GM11168 (cell line): ENCODE measurements around the gene IQCK.
"Not testable (repeated sequence)": the region's sequence is repeated elsewhere in the genome, so short reads cannot be mapped to it uniquely, and the experiment has no call there.

ENCODE experiments used
- in situ Hi-C: fragments of 300-500 bp; cut with MboI; formaldehyde crosslinking; loops from one replicate; pipeline ENCODE4 v1.12.0; 2022; ENCODE audit warnings: low sequenced_read_pairs; ENCODE audit not compliant: unreplicated experiment

Gene IQCK, protein sequence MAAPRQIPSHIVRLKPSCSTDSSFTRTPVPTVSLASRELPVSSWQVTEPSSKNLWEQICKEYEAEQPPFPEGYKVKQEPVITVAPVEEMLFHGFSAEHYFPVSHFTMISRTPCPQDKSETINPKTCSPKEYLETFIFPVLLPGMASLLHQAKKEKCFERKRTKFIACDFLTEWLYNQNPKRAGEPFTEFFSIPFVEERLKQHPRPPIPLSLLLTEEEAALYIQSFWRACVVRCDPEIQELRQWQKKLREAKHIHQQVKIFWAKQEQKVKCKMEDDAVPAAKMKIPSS

DNA sequence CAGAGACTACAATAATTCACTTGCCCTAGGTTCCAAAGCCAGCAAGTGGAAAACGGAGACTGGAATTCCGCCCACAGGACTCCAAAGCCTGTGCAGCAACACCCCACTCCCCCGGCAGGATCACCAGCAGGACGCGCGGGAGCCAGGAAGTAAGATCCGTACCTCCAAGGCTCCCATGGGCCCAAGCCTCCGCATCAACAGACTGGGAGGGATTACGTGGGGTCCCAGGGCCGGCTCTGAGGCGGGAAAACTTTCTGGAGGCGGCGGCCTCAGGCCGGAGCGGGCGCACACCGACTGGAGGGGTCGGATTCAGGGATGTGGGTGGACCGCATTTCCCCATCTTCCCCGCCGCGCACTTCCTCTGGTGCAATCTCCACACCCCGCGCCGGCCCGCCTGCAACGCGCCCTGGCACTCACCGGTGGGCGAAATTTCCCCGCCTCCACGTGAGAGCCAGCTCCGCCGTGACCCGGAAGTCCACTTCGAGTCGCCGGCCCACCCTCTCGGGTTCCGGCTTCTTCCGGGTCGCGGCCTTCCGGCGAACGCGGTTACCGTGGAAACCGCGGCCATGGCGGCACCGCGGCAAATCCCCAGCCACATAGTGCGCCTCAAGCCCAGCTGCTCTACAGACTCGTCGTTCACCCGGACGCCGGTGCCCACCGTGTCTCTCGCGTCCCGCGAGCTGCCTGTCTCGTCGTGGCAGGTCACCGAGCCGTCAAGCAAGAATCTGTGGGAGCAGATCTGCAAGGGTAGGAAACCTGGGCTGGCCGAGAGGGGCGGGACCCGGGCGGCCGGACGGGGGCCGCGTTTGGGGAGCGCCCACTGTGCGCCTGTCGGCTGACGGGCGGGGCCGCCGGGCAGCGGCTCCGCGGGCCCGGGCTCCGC lies at the start of gene IQCK, which contains the start of gene KNOP1:
TSS of gene IQCK (plus strand) at position 531 of the 883 bp plus-strand sequence. CDS start at position 567, 36 bp downstream.
TSS of gene KNOP1 (minus strand) at position 487 of the 883 bp plus-strand sequence. CDS start 3,192 bp downstream, outside the sequence.
- in situ Hi-C loops, result no loop called here

DNA sequence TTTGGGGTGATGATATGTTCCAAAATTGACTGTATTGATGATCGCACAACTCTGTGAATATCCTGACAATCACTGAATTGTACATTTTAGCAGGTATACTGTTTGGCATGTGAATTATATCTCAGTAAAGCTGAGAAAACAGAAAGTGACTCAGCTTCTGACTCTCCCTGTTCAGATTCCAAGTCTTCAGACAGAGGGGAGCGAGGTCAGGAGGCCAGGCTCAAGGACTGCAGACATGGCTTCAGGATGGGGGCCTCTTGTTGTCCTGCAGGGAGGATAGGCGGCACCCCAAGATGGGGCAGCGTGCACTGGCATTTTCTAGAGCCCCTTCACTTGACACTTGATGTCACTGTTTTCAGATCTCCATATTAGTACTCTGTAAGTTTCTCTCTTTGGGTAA lies 45.7 kb upstream of the IQCK start:
- in situ Hi-C loops, result no loop called here

DNA sequence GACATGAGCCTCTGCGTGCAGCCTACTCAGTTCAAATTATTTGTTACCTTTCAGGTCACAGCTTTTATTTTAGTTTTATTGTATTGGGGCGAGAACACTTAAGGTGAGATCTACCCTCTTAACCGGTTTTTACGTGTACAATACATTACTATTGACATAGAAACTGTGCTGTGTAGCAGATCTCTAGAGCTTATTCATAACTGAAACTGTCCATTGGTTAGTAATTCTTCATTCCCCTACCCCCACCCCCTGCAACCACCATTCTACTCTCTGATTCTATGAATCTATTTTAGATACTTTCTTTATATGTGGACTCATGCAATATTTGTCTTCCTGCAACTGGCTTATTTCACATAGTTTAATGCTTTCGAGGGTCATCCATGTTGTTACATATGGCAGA lies 43.6 kb upstream of the IQCK start:
- in situ Hi-C loops, result no loop called here

DNA sequence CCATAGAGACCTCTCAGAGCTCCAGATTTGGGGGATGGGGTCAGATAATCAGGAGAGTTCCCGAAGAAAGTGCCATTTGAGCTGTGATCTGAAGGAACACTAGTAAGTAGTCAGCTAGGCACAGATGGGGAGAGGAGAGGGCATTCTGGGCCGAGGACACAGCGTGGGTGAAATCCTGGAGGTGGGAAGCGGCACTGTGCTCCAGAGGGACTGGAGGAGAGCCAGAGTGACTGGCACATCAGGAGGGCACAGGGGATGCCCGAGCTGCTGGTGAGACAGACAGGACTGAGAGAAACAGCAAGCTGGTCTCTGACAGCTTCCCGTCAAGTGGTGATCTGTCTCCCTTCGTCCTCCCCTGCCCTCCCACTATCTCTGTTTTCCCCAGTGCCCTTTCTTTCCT lies 40.7 kb upstream of the IQCK start:
- in situ Hi-C loops, result no loop called here

DNA sequence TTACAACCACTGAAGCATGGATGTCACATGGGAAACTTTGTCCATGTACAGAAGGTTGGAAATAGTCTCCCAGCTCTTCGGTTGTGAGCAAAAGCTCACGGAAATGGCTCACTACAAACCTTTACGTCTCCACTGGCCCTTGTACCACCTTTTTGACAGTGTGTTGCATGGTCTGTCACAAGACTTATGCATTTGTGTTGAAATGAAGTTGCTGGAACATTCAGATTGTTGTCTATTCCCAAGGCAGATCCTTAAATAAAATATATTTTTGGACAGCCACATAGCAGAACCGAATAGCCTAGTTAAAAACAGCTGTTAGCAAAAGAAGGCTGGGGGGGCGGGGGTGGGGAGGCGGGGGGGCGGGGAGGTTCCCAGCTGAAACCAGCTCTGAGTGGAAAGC lies 39.3 kb upstream of the IQCK start:
- in situ Hi-C loops, result no loop called here

DNA sequence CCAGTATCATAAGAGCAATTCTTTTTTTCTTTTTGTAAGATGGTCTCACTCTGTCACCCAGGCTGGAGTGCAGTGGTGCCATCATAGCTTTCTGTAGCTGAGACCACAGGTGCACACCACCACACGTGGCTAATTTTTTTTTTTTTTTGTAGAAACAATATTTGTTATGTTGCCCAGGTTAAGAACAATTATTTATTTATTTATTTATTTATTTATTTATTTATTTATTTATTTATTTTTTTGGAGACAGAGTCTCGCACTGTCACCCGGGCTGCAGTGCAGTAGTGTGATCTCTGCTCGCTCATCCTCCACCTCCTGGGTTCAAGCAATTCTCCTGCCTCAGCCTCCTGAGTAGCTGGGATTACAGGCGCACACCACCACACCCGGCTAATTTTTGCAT lies 38.8 kb upstream of the IQCK start:
- in situ Hi-C loops, result not testable (repeated sequence)

DNA sequence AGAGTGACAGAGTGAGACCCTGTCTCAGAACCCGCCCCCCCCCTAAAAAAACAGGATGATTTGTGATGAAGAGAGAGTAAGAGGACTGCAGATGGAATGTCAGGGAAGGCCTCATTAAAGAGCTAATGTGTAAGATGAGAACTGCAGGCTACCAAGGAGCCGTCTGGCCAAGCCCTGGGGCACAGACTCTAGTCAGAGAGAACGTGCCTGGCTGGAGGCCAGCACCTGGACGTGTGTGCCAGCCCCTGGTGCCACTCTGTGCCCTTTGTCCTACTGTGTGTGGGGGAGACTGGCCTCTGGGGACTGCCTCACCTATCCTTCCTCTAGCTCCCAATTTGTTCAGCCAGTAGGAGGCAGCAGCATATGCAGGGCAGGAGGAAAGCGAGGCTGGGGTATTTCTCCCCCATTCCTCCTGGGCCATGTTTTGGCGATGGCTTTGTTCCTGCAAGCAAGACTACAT lies 37.2 kb upstream of the IQCK start:
- in situ Hi-C loops, result no loop called here

DNA sequence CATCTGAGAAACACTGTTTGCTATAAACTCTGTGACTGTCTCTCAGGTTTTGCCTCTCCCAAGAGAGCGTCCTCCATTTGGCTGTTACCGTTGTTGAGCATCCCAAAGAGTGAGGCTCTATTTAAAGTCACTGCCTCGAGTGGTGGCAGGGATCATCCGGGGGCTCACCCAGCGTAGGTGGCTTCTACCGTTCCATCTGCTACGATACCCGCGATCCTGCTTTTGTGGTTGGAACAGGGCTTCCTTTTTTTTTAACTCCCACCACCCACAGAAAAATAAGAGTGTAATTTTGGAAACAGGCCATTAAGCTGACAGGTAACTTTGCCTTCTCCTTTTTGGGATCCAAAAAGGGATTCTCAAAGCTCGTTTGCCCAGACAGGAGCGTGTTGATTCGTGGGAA lies 36.4 kb upstream of the IQCK start:
- in situ Hi-C loops, result no loop called here

DNA sequence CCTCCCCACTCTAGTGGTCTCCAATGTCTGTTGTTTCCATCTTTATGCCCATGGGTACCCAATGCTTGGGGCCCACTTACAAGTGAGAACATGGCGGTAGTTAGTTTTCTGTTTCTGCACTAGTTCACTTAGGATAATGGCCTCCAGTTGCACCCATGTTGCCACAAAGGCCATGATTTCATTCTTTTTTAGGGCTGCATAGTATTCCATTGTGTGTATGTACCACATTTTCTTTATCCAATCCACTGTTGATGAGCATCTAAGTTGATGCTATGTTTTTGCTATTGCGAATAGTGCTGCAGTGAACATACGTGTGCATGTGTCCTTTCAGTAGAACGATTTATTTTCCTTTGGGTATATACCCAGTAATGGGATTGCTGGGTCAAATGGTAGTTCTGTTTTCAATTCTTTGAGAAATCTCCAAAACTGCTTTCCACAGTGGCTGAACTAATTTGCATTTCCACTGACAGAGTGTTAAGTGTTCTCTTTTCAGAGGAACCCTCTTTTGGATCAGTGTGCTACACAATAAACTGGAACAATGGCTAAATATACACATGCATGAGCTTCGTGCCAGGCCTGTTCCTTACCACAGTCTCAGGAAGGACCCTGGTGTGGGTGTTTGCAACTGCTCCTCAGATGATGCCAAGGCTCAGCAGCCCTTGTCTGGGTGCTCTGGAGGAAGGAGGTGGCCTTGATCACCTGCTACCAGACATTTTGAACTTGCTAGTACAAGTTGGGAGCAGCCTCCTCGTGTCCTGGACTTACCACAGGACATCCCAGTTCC lies 34.4 kb upstream of the IQCK start:
- in situ Hi-C loops, result no loop called here

DNA sequence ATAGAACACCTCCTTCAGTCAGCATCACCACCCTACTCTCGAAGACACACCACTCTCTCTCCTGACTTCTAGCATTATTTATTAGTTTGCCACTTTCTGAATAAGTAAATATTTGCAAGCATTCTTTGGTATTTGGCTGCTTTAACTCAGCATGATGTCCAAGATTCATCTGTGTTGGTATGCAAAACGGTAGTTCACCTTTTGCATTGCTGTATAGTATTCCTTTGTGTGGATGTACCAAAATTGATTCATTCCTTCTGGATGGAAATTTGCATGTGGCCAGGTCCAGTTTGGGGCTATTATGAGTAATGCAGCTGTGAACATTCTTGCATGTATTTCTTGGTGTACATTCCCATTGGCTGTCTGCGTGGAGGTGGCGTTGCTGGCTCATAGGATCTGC lies 32.9 kb upstream of the IQCK start:
- in situ Hi-C loops, result no loop called here

DNA sequence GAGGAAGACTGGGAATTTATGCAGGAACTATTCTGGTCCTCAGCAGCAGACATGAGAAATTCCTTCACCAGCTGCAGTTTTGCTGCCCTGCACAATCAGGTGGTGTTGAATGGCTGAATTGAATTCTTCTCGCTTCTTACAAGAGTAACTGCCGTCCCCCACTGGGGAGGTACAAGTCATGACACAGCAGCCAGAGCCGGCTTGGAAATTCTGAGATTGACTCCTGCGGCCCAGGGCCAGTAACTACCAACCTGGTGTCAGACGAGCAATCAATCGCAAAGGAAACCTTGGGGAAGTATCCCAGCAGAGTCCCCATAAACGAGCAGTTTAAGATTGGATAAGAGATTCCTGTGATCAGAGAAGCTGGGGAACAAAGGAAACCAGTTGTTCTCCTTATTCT lies 30.8 kb upstream of the IQCK start:
- in situ Hi-C loops, result no loop called here

DNA sequence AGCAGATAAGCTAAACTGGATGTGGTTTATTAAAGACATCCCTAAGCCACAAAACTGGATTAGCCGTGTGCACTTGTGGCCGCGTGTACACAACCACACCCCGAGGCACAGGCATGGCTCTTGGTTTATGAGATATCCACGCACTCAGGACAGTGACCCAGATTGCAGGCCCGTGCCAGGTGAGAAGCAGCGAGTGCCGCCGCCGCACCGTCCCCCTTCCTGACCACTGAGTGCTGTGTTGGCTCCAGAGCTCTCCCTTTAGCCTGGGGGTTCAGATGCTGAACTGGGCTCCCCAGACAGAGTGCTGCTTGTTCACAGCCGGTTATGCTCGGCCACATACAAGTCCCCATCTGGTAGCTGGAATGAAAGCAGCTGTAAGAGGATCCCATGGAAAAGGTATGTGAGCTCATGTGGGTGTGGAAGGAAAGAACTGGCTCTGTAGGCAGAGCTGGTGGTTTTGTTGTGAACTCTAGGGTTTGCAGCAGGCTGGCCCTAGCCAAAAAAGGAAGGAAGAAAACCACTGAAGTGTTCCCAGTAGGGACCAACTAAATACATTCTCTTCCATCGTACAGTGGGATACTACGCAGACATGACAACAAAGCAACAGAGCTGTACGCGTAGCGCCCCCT lies 29.6 kb upstream of the IQCK start:
- in situ Hi-C loops, result no loop called here

DNA sequence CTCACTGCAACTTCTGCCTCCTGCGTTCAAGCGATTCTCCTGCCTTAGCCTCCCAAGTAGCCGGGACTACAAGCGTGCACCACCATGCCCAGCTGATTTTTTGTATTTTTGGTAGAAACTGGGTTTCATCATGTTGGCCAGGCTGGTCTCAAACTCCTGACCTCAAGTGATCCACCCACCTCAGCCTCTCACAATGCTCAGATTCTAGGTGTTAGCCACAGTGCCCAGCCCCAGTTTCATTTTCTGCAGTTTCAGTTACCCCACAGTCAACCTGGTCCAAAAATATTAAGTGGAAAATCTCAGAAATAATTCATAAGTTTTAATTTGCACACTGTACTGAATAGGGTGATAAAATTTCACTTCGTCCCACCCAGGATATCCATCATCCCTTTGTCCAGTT lies 28.7 kb upstream of the IQCK start:
- in situ Hi-C loops, result no loop called here

DNA sequence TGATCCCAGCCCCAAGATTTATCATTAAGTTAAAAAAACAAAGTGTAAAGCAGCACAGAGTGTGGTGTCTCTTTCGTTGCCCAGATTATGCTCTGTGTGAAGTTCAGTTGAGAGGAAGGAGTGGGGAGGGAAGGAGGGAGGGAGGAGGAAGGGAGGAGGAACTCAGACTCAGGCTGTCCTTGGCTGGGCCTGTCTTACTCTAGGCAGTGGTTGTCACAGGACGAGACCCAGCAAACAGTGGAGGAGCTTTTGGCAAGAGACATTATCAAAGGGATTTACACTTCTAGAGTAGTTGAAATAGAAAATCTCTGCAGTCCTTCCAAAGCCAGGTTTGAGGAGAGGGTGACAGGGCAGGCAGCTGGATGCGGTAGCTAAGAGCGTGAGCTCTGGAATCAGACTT lies 27.9 kb upstream of the IQCK start:
- in situ Hi-C loops, result no loop called here

DNA sequence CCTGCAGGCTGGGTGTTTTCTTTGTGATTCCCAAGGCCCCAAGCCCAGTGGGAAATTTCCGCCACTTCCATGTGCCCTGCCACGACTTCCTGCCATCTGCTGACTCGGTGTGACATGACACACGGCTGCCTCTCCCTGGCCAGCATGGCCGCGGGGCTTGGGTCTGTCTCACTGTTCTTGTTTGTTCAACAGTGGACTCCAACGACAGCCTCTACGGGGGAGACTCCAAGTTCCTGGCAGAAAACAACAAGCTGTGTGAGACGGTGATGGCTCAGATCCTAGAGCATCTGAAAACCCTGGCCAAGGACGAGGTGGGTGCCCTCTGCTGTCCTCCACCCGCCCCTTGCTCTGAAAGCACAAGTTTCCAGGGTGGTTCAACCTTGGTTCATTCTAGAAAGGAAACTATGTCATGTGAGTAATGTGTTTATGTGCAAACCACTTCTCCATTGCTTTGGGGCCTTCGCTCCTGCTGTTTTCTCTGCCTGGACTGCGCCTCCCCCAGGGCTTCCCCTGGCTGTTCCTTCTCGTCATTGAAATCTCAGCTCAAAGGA lies 26.8 kb upstream of the IQCK start:
- in situ Hi-C loops, result no loop called here

DNA sequence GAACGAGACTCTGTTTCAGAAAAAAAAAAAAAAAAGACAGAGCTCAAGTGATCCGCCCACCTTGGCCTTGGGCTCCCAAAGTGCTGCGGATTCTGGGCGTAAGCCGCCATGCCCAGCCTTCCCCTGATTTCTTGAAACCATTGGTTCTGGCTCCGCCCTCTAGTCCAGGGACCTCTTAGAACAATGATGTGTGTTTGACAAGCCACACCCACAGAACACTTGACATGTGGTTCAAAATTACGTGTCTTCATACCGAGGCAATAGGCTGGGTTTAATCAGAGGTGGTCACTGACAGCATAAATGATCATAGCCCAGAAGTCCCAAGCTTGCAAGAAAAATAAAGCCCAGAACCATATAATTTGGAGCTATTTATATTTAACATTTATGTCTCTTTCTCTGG lies 23.1 kb upstream of the IQCK start:
- in situ Hi-C loops, result no loop called here

DNA sequence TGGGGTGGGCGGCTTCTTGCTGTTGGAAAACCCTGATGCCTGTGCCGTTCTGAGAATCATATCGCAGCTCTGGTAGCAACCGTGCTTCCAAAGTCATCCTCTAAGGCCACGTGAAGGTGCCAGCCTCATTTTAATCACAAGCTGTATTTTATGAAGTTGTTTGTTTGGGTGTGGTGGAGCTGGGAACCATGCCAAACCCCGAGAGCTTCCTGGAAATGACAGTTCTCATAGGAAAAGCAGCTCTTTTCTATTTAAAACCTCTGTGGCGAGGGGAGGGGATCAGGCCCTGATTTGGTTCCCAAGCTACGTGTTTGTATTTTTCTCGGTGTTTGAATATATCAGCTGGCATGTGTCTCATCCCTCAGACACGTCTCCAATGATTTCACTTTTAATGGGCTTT lies 21.7 kb upstream of the IQCK start:
- in situ Hi-C loops, result no loop called here

DNA sequence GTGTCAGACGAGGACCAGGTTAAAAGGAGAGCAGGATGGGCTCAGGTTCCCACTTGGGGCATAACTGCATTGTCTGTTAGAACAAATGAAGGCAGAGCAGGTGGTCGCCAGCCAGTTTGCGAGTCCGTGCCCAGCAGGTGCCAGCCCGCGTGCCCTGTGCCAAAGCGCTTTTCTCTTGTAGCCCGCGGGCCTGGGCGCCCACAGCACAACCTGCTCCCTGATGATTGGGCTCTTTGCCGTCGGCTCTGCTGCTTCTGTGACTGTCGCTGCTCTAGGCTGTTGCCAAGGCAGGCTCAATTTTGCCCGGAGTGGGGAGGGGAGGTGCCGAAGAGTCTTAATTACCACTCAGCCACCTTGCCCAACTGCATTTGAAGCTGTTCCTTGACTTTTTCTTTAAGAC lies 21.1 kb upstream of the IQCK start:
- in situ Hi-C loops, result no loop called here

DNA sequence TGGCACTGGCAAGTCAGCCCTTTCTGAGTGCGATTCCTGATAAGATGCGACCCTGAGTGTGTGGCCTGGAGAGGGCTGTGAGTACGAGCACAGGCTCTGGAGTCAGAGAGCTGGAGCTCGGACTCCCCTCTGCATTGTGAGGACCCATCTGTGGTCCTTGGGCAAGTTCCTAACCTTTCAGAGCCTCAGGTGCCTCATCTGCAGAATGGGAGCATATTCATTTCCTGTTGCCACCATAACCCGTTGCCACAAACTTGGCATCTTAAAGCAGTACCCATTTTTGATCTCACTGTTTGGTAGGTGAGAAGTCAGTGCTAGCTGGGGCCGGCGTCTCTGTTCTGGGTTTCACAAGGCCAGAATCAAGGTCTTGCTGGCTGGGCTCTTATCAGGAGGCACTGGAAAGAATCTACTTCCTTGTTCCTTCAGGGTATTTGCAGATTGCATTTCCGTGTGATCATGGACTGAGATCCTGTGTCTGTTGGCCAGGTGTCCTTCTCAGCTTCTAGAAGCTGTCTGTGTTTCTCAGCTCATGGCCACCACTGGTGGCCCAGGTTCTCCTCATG lies 20.2 kb upstream of the IQCK start:
- in situ Hi-C loops, result no loop called here
